Activated effector memory CD4-positive, alpha-beta T cell treated with anti-CD3 and anti-CD28 coated beads, Interleukin-2, amount 50 U/mL, for 16 hours (primary cell): ENCODE measurements around the gene ILKAP.

Experiments
- DNase-seq: peaks from one replicate; pipeline ENCODE4 v3.0.0-alpha.2; 2020

ILKAP gene

DNA sequence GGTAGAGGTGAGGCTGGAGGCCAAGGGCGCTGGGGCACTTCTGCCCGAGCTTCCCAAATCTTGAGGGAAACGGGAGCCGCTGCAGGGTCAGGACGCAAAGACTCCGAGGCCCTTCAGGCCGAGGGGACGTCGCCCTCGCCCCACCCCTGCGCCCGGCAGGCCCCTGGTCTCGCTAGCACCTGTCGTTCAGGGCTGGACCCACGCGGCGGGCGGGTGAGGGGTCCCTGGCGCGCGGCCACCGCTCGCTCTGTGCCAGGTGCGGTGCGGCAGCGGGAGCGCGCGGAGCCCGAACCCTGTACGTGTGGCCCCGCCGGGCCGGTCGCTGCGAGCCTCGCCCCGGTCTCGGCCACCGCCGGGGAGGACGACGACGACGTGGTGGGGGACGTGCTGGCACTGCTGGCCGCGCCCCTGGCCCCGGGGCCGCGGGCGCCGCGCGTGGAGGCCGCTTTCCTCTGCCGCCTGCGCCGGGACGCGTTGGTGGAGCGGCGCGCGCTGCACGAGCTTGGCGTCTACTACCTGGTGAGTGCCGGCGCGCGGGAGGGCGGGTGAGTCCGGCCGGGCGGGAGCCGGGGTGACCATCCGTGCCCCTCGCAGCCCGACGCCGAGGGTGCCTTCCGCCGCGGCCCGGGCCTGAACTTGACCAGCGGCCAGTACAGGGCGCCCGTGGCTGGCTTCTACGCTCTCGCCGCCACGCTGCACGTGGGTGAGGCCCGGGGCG lies 39.9 kb downstream of the ILKAP start:
- no peak for DNase-seq

- peak; percentile 58 for DNase-seq
Observed at GRCh38 chr2:238162846-238163441, 40.6 kb downstream of the ILKAP start.

DNA sequence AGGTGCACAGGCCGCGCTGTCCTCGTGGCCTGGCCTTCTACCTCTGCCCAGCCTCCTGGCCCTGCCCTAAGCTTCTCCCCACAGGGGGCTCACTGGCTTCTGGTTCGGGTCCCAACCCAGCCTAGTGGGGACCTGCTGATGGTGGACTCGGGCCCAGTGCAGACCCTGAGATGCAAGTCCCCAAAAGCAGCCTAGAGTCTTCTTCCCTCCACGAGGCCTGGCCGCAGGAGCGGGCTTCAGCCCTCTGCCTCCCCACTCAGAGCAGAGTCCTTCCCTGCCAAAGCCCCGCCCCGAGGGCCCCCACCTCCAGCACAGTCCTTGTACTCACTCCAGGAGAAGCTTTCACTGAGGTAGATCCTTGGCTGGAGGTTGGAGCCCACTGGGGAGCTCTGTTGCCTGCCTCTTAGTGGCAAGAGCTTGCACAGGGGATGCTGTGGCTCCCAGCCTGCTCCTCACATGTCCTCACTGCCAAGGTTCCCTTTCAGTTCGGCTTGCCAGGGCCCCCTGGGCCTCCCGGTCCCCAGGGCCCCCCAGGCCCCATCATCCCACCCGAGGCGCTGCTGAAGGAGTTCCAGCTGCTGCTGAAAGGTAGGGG lies 41.1 kb downstream of the ILKAP start:
- no peak for DNase-seq

GRCh38 chr2:238161291-238162051 lies 42.0 kb downstream of the ILKAP start:
- DNase-seq, result no peak

DNA sequence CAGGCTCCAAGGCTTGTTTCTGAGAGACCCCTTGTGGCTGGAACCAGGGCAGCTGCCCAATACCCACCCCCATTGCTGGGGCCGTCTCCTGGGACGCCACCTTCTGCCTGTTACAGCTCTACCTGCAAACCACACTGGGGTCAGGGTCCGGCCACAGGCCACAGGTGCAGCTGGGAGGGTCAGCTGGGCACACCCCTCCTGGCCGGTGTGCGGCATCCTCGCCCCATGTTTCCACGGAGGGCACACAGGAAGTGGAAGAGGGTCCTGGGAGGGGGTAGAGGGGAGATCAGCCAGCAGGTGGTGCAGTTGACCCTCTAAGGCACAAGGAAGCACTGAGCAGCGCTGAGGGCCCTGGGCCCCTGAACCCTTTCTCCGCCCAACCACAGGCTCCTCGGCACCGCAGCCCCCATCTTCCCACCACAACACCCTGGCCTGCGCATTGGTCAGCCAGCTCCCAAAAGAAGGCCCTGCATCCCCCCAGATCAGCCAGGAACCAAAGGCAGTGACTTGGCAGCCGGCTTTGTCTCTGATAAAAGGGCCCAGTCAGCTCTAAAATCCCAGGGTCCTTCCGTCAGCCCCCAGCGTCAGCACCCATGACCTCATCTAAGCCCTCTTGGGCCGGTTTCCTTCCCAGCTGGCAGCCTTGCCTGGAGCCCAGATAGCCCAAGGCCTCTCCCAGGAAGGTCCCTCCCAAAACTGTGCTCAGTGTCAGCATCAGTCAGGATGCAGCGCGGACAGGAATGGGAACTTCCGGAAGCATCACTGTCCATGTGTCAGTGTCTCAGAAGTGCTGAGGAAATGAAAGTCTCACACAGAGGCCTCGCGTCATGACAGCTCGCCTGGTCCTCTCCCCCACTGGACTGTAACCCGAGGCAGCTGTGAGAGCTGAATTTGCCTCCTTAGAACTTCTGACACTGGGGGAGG lies 43.0 kb downstream of the ILKAP start:
- DNase-seq, result no peak

DNA sequence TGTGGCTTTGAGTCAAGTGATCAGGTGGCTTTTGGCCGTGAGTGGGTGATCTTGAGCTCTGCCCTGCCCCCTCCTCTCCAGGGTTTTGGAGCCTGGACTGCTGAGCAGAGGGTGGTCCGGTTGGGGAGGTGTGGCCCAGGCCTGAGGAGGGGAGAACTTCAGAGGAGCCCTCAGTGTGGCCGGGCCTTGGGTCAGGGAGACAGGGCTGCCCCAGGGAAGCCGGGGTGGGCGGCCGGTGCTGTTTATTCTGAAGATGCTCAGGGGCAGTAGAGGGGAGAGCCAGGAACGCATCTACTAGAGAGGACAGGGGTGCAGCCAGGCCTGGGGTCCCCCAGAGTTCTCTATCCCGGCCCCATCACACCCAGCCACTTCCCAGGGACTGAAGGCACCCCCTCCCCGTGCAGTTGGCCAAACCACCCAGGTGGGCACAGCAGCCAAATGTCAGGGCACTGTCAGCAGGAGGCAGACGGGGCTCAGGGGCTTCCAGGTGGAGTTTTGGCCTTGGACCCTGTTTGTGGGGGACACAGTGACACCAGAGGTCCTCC lies 43.8 kb downstream of the ILKAP start:
- DNase-seq, result no peak

- no peak for DNase-seq
Observed at GRCh38 chr2:238159071-238159539, 44.4 kb downstream of the ILKAP start.

DNA sequence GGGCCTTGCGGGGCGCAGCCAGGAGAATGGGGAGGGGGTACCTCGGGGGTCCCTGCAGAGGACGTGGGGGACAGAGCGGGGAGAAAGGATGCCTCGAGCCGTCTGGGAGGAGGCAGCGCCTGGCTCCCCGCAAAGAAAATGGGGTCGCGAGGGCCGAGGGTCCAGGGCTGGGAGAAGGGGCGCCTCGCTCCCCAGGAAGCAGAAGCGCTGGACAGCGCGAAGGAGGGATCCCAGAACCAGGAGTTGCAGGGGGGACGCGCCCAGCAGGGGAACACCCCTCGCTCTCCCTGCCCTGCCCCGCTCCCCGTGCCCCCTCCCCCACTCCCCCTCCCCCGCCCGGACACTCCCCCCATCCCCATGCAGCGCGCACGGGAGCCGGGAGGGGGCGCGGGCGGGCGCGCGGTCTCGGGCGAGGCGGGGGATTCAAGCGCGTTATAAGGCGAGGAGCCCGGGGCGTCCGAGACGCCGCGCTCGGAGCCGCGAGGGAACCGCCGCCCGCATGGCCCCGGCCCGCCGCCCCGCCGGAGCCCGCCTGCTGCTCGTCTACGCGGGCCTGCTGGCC lies 44.9 kb downstream of the ILKAP start, which contains the start of gene ERFE:
Gene ERFE (plus strand): TSS at position 462 of the 562 bp plus-strand sequence. CDS start 38 bp downstream, at position 500.
- DNase-seq, result peak; percentile 78

DNA sequence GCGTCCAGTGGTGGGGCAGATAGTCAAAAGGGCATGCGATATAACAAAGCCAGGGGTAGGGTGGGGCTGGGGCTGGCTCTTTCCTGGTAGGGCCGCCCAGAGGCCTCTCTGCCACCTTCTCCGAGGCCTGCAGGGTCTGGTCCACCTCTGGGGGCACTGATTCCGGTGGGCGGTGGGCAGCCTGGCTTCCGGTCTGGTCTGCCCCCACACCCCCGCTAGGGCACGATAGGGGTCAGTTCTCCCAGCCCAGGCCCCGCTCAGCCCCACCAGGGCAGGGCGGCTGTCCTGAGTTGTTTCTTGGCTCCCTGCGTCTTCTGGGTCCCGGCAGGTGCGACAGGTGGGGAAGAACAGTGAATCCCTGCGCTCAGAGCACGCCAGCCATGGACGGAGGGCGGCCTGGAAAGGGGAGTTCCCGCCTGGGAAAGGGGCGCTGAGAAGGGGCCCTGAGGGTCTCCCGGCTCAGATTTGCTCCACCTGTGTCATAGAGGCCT lies 45.4 kb downstream of the ILKAP start:
- no peak for DNase-seq

GRCh38 chr2:238157506-238158017 lies 45.9 kb downstream of the ILKAP start:
- DNase-seq, result no peak

GRCh38 chr2:238155761-238156694 lies 47.5 kb downstream of the ILKAP start:
- no peak for DNase-seq

DNA sequence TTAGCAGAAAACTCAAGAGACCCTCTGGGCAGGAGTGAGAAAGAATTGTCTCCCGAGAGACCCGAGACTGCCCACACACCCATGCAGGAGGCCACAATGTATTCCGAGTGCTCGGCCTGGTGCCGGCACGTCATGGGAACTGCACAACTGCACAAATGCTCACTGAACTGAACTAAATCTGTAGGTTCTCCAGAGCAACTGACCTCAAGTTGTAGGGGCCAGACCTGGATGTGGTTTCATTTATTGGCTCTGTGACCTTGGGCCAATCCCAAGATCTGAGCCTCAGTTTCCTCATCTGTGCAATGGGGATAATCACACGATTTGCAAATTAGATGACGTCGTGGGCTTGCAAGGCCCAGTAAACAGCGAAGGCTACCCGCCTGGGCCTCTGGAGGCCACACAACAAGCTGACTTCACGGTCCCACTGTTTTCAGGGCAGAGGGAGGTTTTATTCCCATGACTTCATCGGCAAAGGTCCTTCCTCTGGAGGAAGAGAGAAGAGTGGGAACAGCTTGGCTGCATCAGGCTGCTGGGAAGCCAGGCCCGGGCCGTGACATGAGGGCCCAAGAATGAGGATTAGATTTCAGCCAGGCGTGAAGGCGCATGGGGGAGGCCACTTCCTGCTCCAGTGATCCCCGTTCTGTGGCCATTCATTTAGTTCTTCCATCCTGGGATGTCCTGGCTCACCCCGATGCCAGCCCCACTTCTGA lies 48.3 kb downstream of the ILKAP start:
- DNase-seq, result no peak

GRCh38 chr2:238154570-238154969 lies 48.9 kb downstream of the ILKAP start:
- no peak for DNase-seq

GRCh38 chr2:238152771-238153688 lies 50.5 kb downstream of the ILKAP start:
- DNase-seq, result no peak

- no peak for DNase-seq
Observed at GRCh38 chr2:238151628-238152235, 51.8 kb downstream of the ILKAP start.

- DNase-seq, result no peak
Observed at GRCh38 chr2:238151205-238151604, 52.3 kb downstream of the ILKAP start.

DNA sequence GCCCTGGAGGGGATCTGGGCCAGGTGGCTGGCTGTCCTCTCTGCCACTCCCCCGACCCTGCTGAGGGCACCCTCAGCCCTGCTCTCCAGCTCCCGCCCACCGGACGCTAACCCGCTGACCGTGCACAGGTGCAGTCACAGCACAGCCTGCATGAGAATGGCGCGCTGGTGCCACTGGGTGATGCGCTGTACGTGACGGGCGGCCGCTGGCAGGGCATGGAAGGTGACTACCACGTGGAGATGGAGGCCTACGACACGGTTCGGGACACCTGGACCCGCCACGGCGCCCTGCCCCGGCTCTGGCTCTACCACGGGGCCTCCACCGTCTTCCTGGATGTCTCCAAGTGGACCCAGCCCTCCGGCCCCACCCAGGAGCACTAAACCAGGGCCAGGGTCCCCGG lies 52.8 kb downstream of the ILKAP start:
- DNase-seq, result no peak
